ENCODE results near the gene FGF14. TPM values are rescaled to one million over a fixed set of nuclear protein-coding genes. Genes with fewer than 3 reads are reported as not detected.
A peak's percentile ranks its signal among the peaks of the same experiment; 100 is the strongest.

The FGF14 gene
- total RNA-seq, 4 donors from 2014 or later: 0.36 to 1.9 (median 0.45) TPM

DNA sequence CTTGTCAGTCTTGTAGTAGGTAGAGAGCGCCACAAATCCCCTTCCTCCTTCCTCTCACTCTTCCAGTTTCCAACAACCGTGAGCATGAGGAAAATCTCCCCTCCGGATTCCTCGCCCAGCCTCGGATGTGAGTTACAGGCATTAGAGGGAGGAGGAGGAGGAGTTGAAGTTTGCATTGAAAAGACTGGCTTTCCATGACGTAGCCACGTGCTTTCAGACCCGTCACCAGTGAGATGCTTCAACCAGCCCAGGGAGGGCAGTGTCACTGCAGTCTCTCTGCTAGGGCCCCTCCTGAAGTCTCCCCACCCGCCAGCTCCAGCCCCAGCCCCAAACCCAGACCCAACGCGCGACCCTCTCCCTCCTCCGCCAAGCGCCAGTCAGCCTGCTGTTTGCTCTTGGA, 442 bp upstream of the FGF14 start:
- no peak for TF ChIP-seq POLR2A (IDR thresholded peaks at IDR 0.05)
- TF ChIP-seq, protein P1, sequence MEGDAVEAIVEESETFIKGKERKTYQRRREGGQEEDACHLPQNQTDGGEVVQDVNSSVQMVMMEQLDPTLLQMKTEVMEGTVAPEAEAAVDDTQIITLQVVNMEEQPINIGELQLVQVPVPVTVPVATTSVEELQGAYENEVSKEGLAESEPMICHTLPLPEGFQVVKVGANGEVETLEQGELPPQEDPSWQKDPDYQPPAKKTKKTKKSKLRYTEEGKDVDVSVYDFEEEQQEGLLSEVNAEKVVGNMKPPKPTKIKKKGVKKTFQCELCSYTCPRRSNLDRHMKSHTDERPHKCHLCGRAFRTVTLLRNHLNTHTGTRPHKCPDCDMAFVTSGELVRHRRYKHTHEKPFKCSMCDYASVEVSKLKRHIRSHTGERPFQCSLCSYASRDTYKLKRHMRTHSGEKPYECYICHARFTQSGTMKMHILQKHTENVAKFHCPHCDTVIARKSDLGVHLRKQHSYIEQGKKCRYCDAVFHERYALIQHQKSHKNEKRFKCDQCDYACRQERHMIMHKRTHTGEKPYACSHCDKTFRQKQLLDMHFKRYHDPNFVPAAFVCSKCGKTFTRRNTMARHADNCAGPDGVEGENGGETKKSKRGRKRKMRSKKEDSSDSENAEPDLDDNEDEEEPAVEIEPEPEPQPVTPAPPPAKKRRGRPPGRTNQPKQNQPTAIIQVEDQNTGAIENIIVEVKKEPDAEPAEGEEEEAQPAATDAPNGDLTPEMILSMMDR (IDR thresholded peaks at IDR 0.05): no peak
- no peak overlapping the region for H3K4me3 ChIP-seq (ENCODE audit: low read depth, poor library complexity, severe bottlenecking)
- DNase-seq (ENCODE audit: low spot score in 2 of 2): peak in 1 of 2 donors; percentile 85
- 5 to 6% methylated on average over 14 of the region's 14 CpGs for WGBS, 2 donors
- intact Hi-C loops (cut with DNase I; ENCODE audit: low total_unique reads): no loop called here

DNA sequence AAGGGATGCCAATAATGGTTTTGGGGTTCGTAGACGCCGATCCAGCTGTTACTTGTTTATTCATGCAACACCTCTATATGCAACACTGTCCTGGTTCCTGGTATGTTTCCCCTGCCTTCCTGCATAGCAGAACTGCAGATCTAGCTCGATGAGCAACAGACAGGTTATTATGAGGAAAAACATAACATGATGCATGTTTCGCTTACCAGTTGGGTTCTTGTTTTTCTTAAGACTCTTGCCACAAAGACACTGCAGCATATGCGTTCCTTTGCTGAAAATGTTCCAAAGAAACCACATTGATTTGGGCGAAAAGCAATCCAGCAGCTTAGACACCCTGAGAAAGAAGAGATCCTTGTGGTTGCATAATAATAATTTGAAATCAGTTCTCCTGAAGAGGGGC, 583 bp downstream of the FGF14 start:
- DNase-seq (ENCODE audit: low spot score in 2 of 2): no peak
- no peak for TF ChIP-seq POLR2A (IDR thresholded peaks at IDR 0.05)
- TF ChIP-seq, protein P1 (IDR thresholded peaks at IDR 0.05): no peak
- H3K4me3 ChIP-seq (ENCODE audit: low read depth, poor library complexity, severe bottlenecking): no peak overlapping the region
- 4 to 7% methylated on average over 7 of the region's 7 CpGs for WGBS, 2 donors
- intact Hi-C loops (cut with DNase I; ENCODE audit: low total_unique reads): no loop called here

DNA sequence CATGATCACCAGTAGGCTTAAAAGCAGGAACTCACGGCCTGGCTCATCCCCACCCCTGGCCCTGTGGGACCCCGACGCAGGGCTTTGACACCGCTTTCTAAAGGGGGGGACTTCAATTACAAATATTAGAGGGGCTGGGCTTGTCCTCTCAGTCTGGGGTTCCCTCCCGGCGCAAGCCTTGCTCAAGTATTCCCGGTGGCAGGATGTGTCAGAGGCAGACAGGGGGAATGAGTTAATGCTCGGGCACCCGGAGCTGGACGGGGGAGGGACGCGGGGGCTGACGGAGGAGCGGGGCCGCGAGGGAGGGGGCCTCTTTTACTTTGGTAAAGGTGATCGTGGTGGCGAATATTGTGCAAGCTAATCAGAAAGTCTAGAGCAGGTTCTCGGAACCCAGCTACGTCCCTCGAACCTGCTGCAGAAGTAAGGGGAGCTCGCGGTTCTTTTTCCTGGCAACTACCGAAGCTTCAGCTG, 1.1 kb downstream of the FGF14 start:
- no peak for DNase-seq (ENCODE audit: low spot score in 2 of 2)

DNA sequence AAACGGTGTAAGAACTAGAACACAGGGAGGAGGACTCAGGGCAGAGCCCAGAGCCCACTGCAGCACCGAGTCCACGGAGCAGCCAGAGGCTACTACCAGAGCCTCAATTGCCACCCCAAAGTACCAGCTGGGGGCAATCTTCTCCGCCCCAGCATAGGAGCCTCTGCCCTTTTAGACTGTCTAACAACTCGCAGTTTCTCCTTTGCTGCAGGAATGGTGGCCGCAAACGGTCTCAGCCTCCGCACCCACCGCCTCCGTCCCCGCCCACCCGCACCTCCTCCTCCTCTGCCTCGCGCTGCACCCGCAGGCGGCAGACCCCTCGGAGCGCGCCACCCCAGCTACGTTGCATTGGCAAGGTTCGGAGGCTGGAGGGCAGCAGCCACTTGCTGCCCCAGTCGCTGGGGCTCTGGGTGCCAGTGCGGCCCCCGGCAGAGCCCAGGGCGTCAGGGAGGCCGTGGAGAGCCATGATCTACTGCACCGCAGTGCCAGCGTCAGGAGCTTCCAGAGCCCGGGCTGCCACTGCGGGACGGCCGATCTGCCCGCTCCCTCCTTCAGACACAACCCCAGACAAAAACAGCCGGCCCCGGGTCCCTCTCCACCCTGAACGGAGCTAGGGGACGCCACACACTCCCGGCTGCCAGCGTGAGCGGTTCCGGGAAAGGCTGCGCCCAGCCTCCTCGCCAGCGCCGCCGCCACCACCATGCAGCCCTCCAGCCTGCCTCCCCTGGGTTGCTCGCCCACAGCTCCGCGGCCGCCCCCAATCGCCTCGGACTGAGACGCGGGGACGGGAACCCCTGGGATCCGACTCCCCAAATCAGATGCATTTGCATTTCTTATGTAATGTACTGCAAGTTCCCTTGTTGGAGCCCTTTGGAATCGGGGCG, 1.8 kb downstream of the FGF14 start:
- peak overlapping the region; percentile 37 for H3K4me3 ChIP-seq (ENCODE audit: low read depth, poor library complexity, severe bottlenecking)
- DNase-seq (ENCODE audit: low spot score in 2 of 2): peak in 1 of 2 donors; percentile 86
- intact Hi-C loops (cut with DNase I; ENCODE audit: low total_unique reads): no loop called here
- WGBS, 2 donors: 0 to 3% methylated on average over 36 to 41 of the region's 58 CpGs
- TF ChIP-seq POLR2A (IDR thresholded peaks at IDR 0.05): no peak
- TF ChIP-seq, protein P1 (IDR thresholded peaks at IDR 0.05): no peak

More for the DNA sequence above, 1.1 kb downstream of the FGF14 start:
- peak overlapping the region; percentile 37 for H3K4me3 ChIP-seq (ENCODE audit: low read depth, poor library complexity, severe bottlenecking)
- intact Hi-C loops (cut with DNase I; ENCODE audit: low total_unique reads): no loop called here
- 0 to 1% methylated on average over 20 to 24 of the region's 24 CpGs for WGBS, 2 donors
- no peak for TF ChIP-seq POLR2A (IDR thresholded peaks at IDR 0.05)
- TF ChIP-seq, protein P1 (IDR thresholded peaks at IDR 0.05): no peak

DNA sequence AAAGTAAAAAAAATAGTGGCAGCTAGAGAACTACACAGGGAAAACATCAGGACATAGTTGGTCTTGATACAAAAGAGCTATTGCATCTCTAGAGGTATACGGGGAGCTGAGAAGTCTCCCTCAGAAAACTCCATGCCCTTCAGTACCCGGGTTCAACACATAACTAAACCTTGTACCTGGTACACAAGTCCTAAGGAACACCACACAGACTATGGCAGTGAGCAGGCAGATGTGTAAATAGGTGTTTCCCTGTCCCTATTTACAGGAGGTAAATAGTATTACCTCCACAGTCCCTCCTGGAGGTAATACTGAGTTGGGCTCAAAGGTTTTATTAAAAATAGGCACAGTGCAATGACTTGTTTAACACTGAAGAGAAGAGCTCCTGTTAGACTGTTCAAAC, 5.9 kb downstream of the FGF14 start:
- DNase-seq (ENCODE audit: low spot score in 2 of 2): no peak
- H3K4me3 ChIP-seq (ENCODE audit: low read depth, poor library complexity, severe bottlenecking): no peak overlapping the region
- intact Hi-C loops (cut with DNase I; ENCODE audit: low total_unique reads): no loop called here
- 85 to 92% methylated on average over 2 of the region's 2 CpGs for WGBS, 2 donors
- TF ChIP-seq, protein P1 (IDR thresholded peaks at IDR 0.05): no peak
- TF ChIP-seq POLR2A (IDR thresholded peaks at IDR 0.05): no peak

Measured in lower leg skin (tissue), 4 donors.